GM12878 (cell line): ENCODE measurements around the gene GAS6. TPM values are rescaled to one million over a fixed set of nuclear protein-coding genes. Genes with fewer than 3 reads are reported as not detected.

ENCODE experiments used
- ATAC-seq: fragments of 200-7000 bp; cut with Tn5 transposase; 3 replicates; pipeline ENCODE4 v1.9.1; 2020; ENCODE audit warnings: mild to moderate bottlenecking, moderate library complexity
- BruUV-seq: library from RNA; stranded (reverse); fragments of 400-500 nt; replicated peaks from 2 replicates; lab custom pipeline; 2021; lab: Mats Ljungman, UMichigan
- CTCF ChIA-PET: fragments of 300-600 bp; sonication (Branson Sonifier 250); formaldehyde crosslinking; extraction: SDS; loops from one replicate; lab custom pipeline; 2021; ENCODE audit warnings: inconsistent platforms; lab: Yijun Ruan, JAX
- POLR2A ChIA-PET: fragments of 350-600 bp; formaldehyde crosslinking; extraction: SDS; loops from one replicate; lab custom pipeline; 2021; ENCODE audit warnings: inconsistent platforms; lab: Charles Lee
- RAD21 ChIA-PET: fragments of 300-600 bp; sonication (Branson Sonifier 250); formaldehyde crosslinking; loops from one replicate; lab custom pipeline; 2023; ENCODE audit warnings: antibody characterized with exemption; ENCODE audit not compliant: unreplicated experiment; lab: Charles Lee
- SMC1A ChIA-PET: fragments of 300-600 bp; sonication (Branson Sonifier 250); formaldehyde crosslinking; loops from one replicate; lab custom pipeline; 2023; ENCODE audit not compliant: unreplicated experiment, uncharacterized antibody; lab: Charles Lee
- DNase-seq: peaks from one replicate; pipeline ENCODE4 v3.0.0-alpha.2; 2011; ENCODE audit warnings: low read depth, low spot score
- FAIRE-seq: peaks from 3 replicates; lab custom pipeline; 2011; peaks lifted over from hg19 to GRCh38; lab: Jason Lieb, UNC
- H2AFZ ChIP-seq: 2 replicates; pipeline ENCODE4 v1.6.0; 2011; ENCODE audit warnings: low read depth, low read length, control low read depth; ENCODE audit not compliant: control insufficient read depth
- H3K27ac ChIP-seq: 2 replicates; pipeline ENCODE4 v1.5.1; 2011; ENCODE audit warnings: control low read depth; ENCODE audit not compliant: control insufficient read depth, insufficient read depth
- H3K27me3 ChIP-seq, 2 experiments: replicated peaks in 1 of 2; 2 replicates each; pipeline versions ENCODE4 v1.6.0 to v1.6.1; 2011; ENCODE audit warnings: low read length in 1 of 2; ENCODE audit not compliant: control insufficient read depth in 2 of 2, insufficient read depth in 2 of 2
- H3K36me3 ChIP-seq, 2 experiments: 2 replicates each; pipeline ENCODE4 v1.5.1; 2011; ENCODE audit warnings: low read length in 1 of 2; ENCODE audit not compliant: control insufficient read depth in 2 of 2, insufficient read depth in 2 of 2
- H3K4me1 ChIP-seq: 2 replicates; pipeline ENCODE4 v1.6.1; 2011; ENCODE audit warnings: mild to moderate bottlenecking, low read length, moderate library complexity, mixed read lengths; ENCODE audit not compliant: control insufficient read depth, insufficient read depth
- H3K4me2 ChIP-seq: 2 replicates; pipeline ENCODE4 v1.6.0; 2011; ENCODE audit warnings: control low read depth; ENCODE audit not compliant: control insufficient read depth, insufficient read depth
- H3K4me3 ChIP-seq: fragments of 200-600 bp; sonication (generic); 2 replicates; pipeline ENCODE4 v1.5.1; 2016
- H3K79me2 ChIP-seq: 2 replicates; pipeline ENCODE4 v1.6.0; 2011; ENCODE audit warnings: low read length; ENCODE audit not compliant: control insufficient read depth, insufficient read depth
- H3K9ac ChIP-seq: 2 replicates; pipeline ENCODE4 v1.8.0; 2011; ENCODE audit warnings: low read length, control low read depth, mixed read lengths; ENCODE audit not compliant: control insufficient read depth, insufficient read depth
- H3K9me3 ChIP-seq: replicated peaks from 3 replicates; pipeline ENCODE4 v1.5.1; 2011; ENCODE audit warnings: mild to moderate bottlenecking, low read length; ENCODE audit not compliant: control insufficient read depth, insufficient read depth
- H4K20me1 ChIP-seq: 2 replicates; pipeline ENCODE4 v1.6.0; 2011; ENCODE audit not compliant: control insufficient read depth, insufficient read depth
- ATF3 ChIP-seq: IDR thresholded peaks from 2 replicates; pipeline ENCODE4 v1.6.1; 2011; ENCODE audit warnings: low read depth, mild to moderate bottlenecking, low read length, moderate library complexity, borderline replicate concordance; ENCODE audit errors: extremely low read depth
- CHD2 ChIP-seq: IDR thresholded peaks from 2 replicates; pipeline ENCODE4 v1.6.1; 2011; ENCODE audit warnings: low read depth, low read length, improper control_type of control experiment, borderline replicate concordance
- CREB1 ChIP-seq: IDR thresholded peaks from 2 replicates; pipeline ENCODE4 v1.6.1; 2012; ENCODE audit warnings: low read depth, mild to moderate bottlenecking, inconsistent platforms
- ESRRA ChIP-seq: IDR thresholded peaks from 2 replicates; pipeline ENCODE4 v1.6.1; 2012; ENCODE audit warnings: mild to moderate bottlenecking, low read length, improper control_type of control experiment
- FOXK2 ChIP-seq: fragments of 450-650 bp; IDR thresholded peaks from 2 replicates; pipeline ENCODE4 v1.6.1; 2017; ENCODE audit warnings: mild to moderate bottlenecking, moderate library complexity
- MEF2B ChIP-seq: fragments of 450-650 bp; IDR thresholded peaks from 2 replicates; pipeline ENCODE4 v1.6.1; 2018; ENCODE audit warnings: mild to moderate bottlenecking, moderate library complexity; ENCODE audit not compliant: partially characterized antibody, poor library complexity, severe bottlenecking
- NBN ChIP-seq: fragments of 450-650 bp; IDR thresholded peaks from 2 replicates; pipeline ENCODE4 v1.6.1; 2016
- NKRF ChIP-seq: fragments of 450-650 bp; conservative IDR thresholded peaks from 2 replicates; pipeline ENCODE4 v1.6.1; 2017; ENCODE audit warnings: mild to moderate bottlenecking, moderate library complexity
- RBBP5 ChIP-seq: fragments of 200-600 bp; sonication (generic); conservative IDR thresholded peaks from 2 replicates; pipeline ENCODE4 v1.6.1; 2016
- SMARCA5 ChIP-seq: fragments of 450-650 bp; IDR thresholded peaks from 2 replicates; pipeline ENCODE4 v1.6.1; 2017; ENCODE audit warnings: mild to moderate bottlenecking
- SREBF1 ChIP-seq: IDR thresholded peaks from 2 replicates; pipeline ENCODE4 v1.6.1; 2012; ENCODE audit warnings: mild to moderate bottlenecking, low read length
- ZBED1 ChIP-seq: IDR thresholded peaks from 2 replicates; pipeline ENCODE4 v1.6.1; 2016; ENCODE audit warnings: borderline replicate concordance
- ZNF592 ChIP-seq: fragments of 450-650 bp; IDR thresholded peaks from 2 replicates; pipeline ENCODE4 v1.6.1; 2017; ENCODE audit warnings: mild to moderate bottlenecking, moderate library complexity
- WGBS: methylation state at CpG from one replicate; pipeline ENCODE4 v1.1.6; 2016; ENCODE audit warnings: low lambda C conversion rate; ENCODE audit not compliant: insufficient replicate concordance, insufficient coverage; ENCODE audit errors: missing lambda C conversion rate; 5-methylcytosine and 5-hydroxymethylcytosine counted together
- in situ Hi-C: fragments of 300-500 bp; cut with MboI; formaldehyde crosslinking; loops from 9 replicates; pipeline ENCODE4 v1.14.3; 2018; ENCODE audit warnings: mixed read lengths
- intact Hi-C: fragments of 100-400 bp; cut with micrococcal nuclease; formaldehyde crosslinking; loops from one replicate; pipeline ENCODE4 v1.14.2; 2022; ENCODE audit not compliant: unreplicated experiment
- polyA plus RNA-seq, 11 experiments: library from polyadenylated mRNA; depleted of rRNA in 4 of 11; unstranded in 6 of 11; stranded (reverse) in 5 of 11; fragments of >200 nt; fragmentation: Nextera tagmentation in 4 of 11; fragmentation: Illumina TruSeq in 1 of 11; extraction: Ambion mirVana in 4 of 11; extraction: Trizol in 1 of 11; gene quantifications; 1 replicate in 1 of 11; 2 replicates in 10 of 11; pipeline versions ENCODE4 v1.2.1 to v1.2.3, GENCODE V29; 2011 to 2016; ENCODE audit warnings: inconsistent platforms in 2 of 11, missing spikeins in 2 of 11, low read depth in 1 of 11
- total RNA-seq, 4 experiments: library from RNA; depleted of rRNA in 3 of 4; stranded (reverse); fragments of >200 nt in 3 of 4; fragmentation: Illumina TruSeq in 1 of 4; extraction: Trizol in 1 of 4; gene quantifications; 2 replicates each; pipeline versions ENCODE4 v1.2.1 to v1.2.3, GENCODE V29; 2013 to 2021

Gene GAS6
- total and polyA plus RNA-seq, 10 of the 15 experiments (the other 5 are each of a cell fraction or from before 2014, with no cell fraction given), result 0.03 to 0.59 (median 0.10) TPM; not detected in 2

GRCh38 chr13:113850722-113851479, 13.0 kb downstream of the GAS6 start (continued):
- TF ChIP-seq ESRRA (no peak), SMARCA5 (no peak), ZNF592 (no peak)

- no peak overlapping the region for H3K9ac ChIP-seq
- in situ Hi-C loops, result no loop called here
- no peak overlapping the region for H3K27ac ChIP-seq
- intact Hi-C loops, result no loop called here
- no TSS peak for BruUV-seq
- no peaks in the 10 kb centered on the region for H4K20me1 ChIP-seq
- no peak for ATAC-seq
- no peaks in the 10 kb centered on the region for H3K9me3 ChIP-seq
- no peak for FAIRE-seq
- ChIA-PET RAD21 (no interaction called here), POLR2A (no interaction called here), CTCF (no interaction called here), SMC1A (interaction anchor here (0.6 to 0.7 kb wide), 2 partner anchors 211 to 458 kb away, joined by 3 read pairs; no protein-coding TSS in a partner anchor)
- WGBS, result 25% methylated on average over 8 of the region's 8 CpGs
- H3K27me3 ChIP-seq, result peaks cover 2% of the 10 kb centered on the region in 2 experiments; a peak in 3 of 4 replicates
- H3K4me2 ChIP-seq, result no peak overlapping the region
- H3K79me2 ChIP-seq, result no peaks in the 10 kb centered on the region
- no peaks in the 10 kb centered on the region for H3K4me1 ChIP-seq
- H3K36me3 ChIP-seq, result no peaks in the 10 kb centered on the region
- no peak overlapping the region for H3K4me3 ChIP-seq
- H2AFZ ChIP-seq, result no peak overlapping the region
- no peak for DNase-seq
- TF ChIP-seq CREB1 (no peak), RBBP5 (no peak), SREBF1 (no peak), MEF2B (no peak), NKRF (no peak), CHD2 (no peak), FOXK2 (no peak), ZBED1 (no peak), NBN (no peak), ATF3 (no peak)
These were observed 13.7 kb downstream of the GAS6 start for GRCh38 chr13:113849981-113850721.
